Activated naive CD8-positive, alpha-beta T cell (primary cell): ENCODE measurements around the gene ZBTB22.
A peak's percentile ranks its signal among the peaks of the same experiment; 100 is the strongest.
"Not testable (repeated sequence)": the region's sequence is repeated elsewhere in the genome, so short reads cannot be mapped to it uniquely, and the experiment has no call there.

Experiments used
- H3K27ac Mint-ChIP-seq: one replicate; pipeline ENCODE4 v1.8.0; 2021; ENCODE audit warnings: mixed read lengths
- H3K27me3 Mint-ChIP-seq: one replicate; pipeline ENCODE4 v1.8.0; 2021; ENCODE audit warnings: mixed read lengths
- H3K36me3 Mint-ChIP-seq: one replicate; pipeline ENCODE4 v1.8.0; 2021; ENCODE audit warnings: mixed read lengths
- H3K4me1 Mint-ChIP-seq: one replicate; pipeline ENCODE4 v1.8.0; 2021; ENCODE audit warnings: low read depth, mixed read lengths
- H3K4me3 Mint-ChIP-seq: one replicate; pipeline ENCODE4 v1.8.0; 2021; ENCODE audit warnings: mild to moderate bottlenecking, mixed read lengths
- H3K9me3 Mint-ChIP-seq: one replicate; pipeline ENCODE4 v1.8.0; 2021; ENCODE audit warnings: low read depth, mixed read lengths

ZBTB22 gene

GRCh38 chr6:33343606-33343952 is 26.0 kb upstream of the ZBTB22 start:
- H3K9me3 Mint-ChIP-seq, H3K36me3 Mint-ChIP-seq, H3K27me3 Mint-ChIP-seq: not testable (repeated sequence)
- Mint-ChIP-seq H3K27ac (peak overlapping the region; percentile 78), H3K4me1 (peaks cover 40% of the 10 kb centered on the region), H3K4me3 (peak overlapping the region; percentile 85)

DNA sequence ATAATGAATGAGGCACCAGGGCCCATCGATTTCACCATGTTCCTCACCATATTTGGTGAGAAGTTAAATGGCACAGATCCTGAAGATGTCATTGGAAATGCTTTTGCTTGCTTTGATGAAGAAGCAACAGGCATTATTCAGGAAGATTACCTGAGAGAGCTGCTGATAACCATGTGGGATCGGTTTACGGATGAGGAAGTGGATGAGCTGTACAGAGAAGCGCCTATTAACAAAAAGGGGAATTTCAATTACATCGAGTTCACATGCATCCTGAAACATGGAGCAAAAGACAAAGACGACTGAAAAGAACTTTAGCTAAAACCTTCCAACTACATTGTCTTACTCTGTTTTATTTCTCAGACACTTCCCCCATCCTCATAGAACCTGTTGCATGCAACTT is 21.6 kb upstream of the ZBTB22 start:
- Mint-ChIP-seq H3K27me3 (no peaks in the 10 kb centered on the region), H3K4me3 (no peak overlapping the region), H3K4me1 (peaks cover 16% of the 10 kb centered on the region), H3K9me3 (no peaks in the 10 kb centered on the region), H3K27ac (no peak overlapping the region), H3K36me3 (no peaks in the 10 kb centered on the region)

- Mint-ChIP-seq H3K27ac (no peak overlapping the region), H3K9me3 (no peaks in the 10 kb centered on the region), H3K4me1 (peaks cover 17% of the 10 kb centered on the region), H3K27me3 (no peaks in the 10 kb centered on the region), H3K4me3 (no peak overlapping the region), H3K36me3 (no peaks in the 10 kb centered on the region)
These were observed 19.0 kb upstream of the ZBTB22 start for GRCh38 chr6:33336495-33336894.

- Mint-ChIP-seq H3K4me3 (no peak overlapping the region), H3K36me3 (no peaks in the 10 kb centered on the region), H3K27me3 (no peaks in the 10 kb centered on the region), H3K9me3 (no peaks in the 10 kb centered on the region), H3K27ac (no peak overlapping the region), H3K4me1 (peaks cover 17% of the 10 kb centered on the region)
These were observed 18.4 kb upstream of the ZBTB22 start for GRCh38 chr6:33335916-33336315.

DNA sequence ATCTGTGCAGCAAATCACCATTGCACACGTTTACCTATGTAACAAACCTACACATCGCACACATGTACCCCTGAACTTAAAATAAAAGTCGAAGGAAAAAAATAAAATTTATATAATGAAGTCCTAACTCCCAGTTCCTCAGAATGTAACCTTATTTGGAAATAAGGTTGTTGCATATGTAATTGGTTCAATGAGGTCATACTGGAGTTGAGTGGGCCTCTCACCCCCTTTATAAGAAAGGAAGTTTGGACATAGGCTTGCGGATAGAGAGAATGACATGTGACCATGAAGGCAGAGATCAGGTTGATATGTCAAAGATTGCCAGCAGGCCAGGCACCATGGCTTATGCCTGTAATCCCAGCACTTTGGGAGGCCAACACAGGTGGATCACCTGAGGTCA is 16.1 kb upstream of the ZBTB22 start:
- Mint-ChIP-seq H3K9me3 (no peaks in the 10 kb centered on the region), H3K4me3 (no peak overlapping the region), H3K27me3 (no peaks in the 10 kb centered on the region), H3K36me3 (no peaks in the 10 kb centered on the region), H3K4me1 (peaks cover 13% of the 10 kb centered on the region), H3K27ac (no peak overlapping the region)

GRCh38 chr6:33330736-33331135 is 13.2 kb upstream of the ZBTB22 start:
- no peaks in the 10 kb centered on the region for H3K9me3 Mint-ChIP-seq
- H3K4me1 Mint-ChIP-seq = peaks cover 14% of the 10 kb centered on the region
- H3K27me3 Mint-ChIP-seq = no peaks in the 10 kb centered on the region
- H3K36me3 Mint-ChIP-seq = no peaks in the 10 kb centered on the region
- H3K4me3 Mint-ChIP-seq = no peak overlapping the region
- H3K27ac Mint-ChIP-seq = no peak overlapping the region

- no peaks in the 10 kb centered on the region for H3K9me3 Mint-ChIP-seq
- peaks cover 13% of the 10 kb centered on the region for H3K4me1 Mint-ChIP-seq
- no peak overlapping the region for H3K4me3 Mint-ChIP-seq
- no peaks in the 10 kb centered on the region for H3K36me3 Mint-ChIP-seq
- H3K27ac Mint-ChIP-seq = no peak overlapping the region
- no peaks in the 10 kb centered on the region for H3K27me3 Mint-ChIP-seq
These were observed 11.5 kb upstream of the ZBTB22 start for GRCh38 chr6:33329058-33329457.

DNA sequence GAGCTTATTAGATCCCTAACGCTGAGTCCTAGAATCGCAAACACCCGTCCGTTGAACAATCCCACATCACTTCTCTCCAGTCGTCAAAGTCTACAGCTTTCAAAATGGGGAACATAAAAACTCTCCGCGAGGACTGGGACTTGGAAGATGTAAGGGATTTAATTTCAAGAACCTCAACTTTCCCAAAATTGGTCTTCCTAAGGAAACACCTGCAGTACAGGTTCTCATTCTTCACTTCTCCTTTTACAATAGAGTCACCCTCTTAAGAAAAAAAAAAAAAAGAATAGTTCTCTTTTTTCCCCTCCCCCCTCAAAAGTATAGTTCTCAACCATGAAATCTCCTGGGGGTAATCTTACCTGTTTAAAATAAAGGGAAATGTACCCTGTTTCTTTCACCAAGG is 6.6 kb upstream of the ZBTB22 start:
- H3K27me3 Mint-ChIP-seq = no peaks in the 10 kb centered on the region
- no peaks in the 10 kb centered on the region for H3K9me3 Mint-ChIP-seq
- H3K36me3 Mint-ChIP-seq = peaks cover 3% of the 10 kb centered on the region
- peak overlapping the region; percentile 93 for H3K4me3 Mint-ChIP-seq
- H3K4me1 Mint-ChIP-seq = peaks cover 40% of the 10 kb centered on the region
- H3K27ac Mint-ChIP-seq = peak overlapping the region; percentile 95

- peaks cover 45% of the 10 kb centered on the region for H3K4me1 Mint-ChIP-seq
- H3K27me3 Mint-ChIP-seq = no peaks in the 10 kb centered on the region
- H3K27ac Mint-ChIP-seq = peak overlapping the region; percentile 95
- peak overlapping the region; percentile 93 for H3K4me3 Mint-ChIP-seq
- no peaks in the 10 kb centered on the region for H3K9me3 Mint-ChIP-seq
- peaks cover 6% of the 10 kb centered on the region for H3K36me3 Mint-ChIP-seq
These were observed 6.0 kb upstream of the ZBTB22 start for GRCh38 chr6:33323623-33323948.

- Mint-ChIP-seq H3K27ac (peak overlapping the region; percentile 75), H3K4me3 (peak overlapping the region; percentile 93), H3K9me3 (no peaks in the 10 kb centered on the region), H3K27me3 (no peaks in the 10 kb centered on the region), H3K4me1 (peaks cover 61% of the 10 kb centered on the region), H3K36me3 (peaks cover 6% of the 10 kb centered on the region)
These were observed 3.7 kb upstream of the ZBTB22 start for GRCh38 chr6:33321227-33321626.

- no peaks in the 10 kb centered on the region for H3K9me3 Mint-ChIP-seq
- peak overlapping the region; percentile 75 for H3K27ac Mint-ChIP-seq
- peaks cover 6% of the 10 kb centered on the region for H3K36me3 Mint-ChIP-seq
- H3K4me1 Mint-ChIP-seq = peaks cover 65% of the 10 kb centered on the region
- H3K4me3 Mint-ChIP-seq = peak overlapping the region; percentile 93
- no peaks in the 10 kb centered on the region for H3K27me3 Mint-ChIP-seq
These were observed 3.0 kb upstream of the ZBTB22 start for GRCh38 chr6:33320315-33321181.

GRCh38 chr6:33319939-33320314 is 2.4 kb upstream of the ZBTB22 start:
- Mint-ChIP-seq H3K4me1 (peaks cover 70% of the 10 kb centered on the region), H3K36me3 (peaks cover 6% of the 10 kb centered on the region)

DNA sequence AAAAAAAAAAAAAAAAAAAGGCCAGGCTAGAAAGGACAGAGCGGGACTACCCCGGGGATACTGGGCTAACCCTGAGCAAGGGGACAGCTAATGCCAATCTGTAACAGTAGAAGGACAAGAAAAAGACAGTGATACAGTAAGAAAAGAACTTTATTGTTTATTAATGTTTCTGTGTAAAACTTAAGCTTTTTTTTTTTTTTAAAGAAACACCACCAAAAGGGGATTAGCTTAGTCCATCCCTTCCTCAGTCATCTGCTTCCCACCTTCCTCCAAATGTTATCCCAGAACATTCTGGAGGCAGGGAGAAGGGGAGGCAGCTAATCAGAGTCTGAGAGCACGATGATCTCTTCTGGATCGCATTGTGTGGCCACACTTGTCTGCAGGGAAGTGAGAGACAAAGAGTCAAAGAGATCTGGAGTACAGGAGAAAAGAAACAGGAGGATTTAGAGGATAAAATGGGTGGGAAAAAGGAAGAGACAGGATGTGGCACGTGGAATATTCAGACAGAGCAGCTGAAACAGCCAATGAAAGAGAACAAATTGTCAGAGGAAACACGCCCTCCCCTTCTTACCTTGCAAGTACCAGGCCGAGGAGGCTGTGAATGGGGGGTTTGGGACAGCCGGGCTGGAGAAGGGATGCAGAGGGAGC is 1.0 kb upstream of the ZBTB22 start:
- Mint-ChIP-seq H3K4me3 (peak overlapping the region; percentile 93), H3K27me3 (no peaks in the 10 kb centered on the region), H3K9me3 (no peaks in the 10 kb centered on the region), H3K4me1 (peaks cover 70% of the 10 kb centered on the region), H3K27ac (peak overlapping the region; percentile 95), H3K36me3 (peaks cover 6% of the 10 kb centered on the region)

More at GRCh38 chr6:33319939-33320314, 2.4 kb upstream of the ZBTB22 start:
- Mint-ChIP-seq H3K27ac (peak overlapping the region; percentile 68), H3K9me3 (no peaks in the 10 kb centered on the region), H3K27me3 (no peaks in the 10 kb centered on the region), H3K4me3 (peak overlapping the region; percentile 93)

DNA sequence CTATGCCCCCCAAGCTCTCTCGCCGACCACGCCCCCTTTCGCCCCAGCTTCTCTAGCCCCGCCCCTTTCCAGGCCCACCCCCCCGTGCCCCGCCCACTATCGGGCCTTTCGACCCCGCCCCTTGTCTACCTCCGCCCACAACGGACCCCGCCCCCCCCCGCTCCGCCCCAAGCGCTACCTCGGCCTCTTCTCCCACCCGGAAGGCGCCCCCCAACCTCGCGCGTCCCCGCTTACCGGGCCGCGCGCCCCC is 200 bp downstream of the ZBTB22 start:
- Mint-ChIP-seq H3K27ac (peak overlapping the region; percentile 28), H3K36me3 (peaks cover 6% of the 10 kb centered on the region), H3K4me1 (peaks cover 68% of the 10 kb centered on the region), H3K9me3 (no peaks in the 10 kb centered on the region), H3K27me3 (no peaks in the 10 kb centered on the region), H3K4me3 (peak overlapping the region; percentile 80)

- H3K4me3 Mint-ChIP-seq = peak overlapping the region; percentile 80
- H3K9me3 Mint-ChIP-seq = no peaks in the 10 kb centered on the region
- no peaks in the 10 kb centered on the region for H3K27me3 Mint-ChIP-seq
- peak overlapping the region; percentile 50 for H3K27ac Mint-ChIP-seq
- H3K36me3 Mint-ChIP-seq = peaks cover 3% of the 10 kb centered on the region
- peaks cover 68% of the 10 kb centered on the region for H3K4me1 Mint-ChIP-seq
These were observed 733 bp downstream of the ZBTB22 start for GRCh38 chr6:33316603-33317418.
